ENCODE measurements around the gene UTP4.

The UTP4 gene

GRCh38 chr16:69180011-69180338 lies 47.5 kb downstream of the UTP4 start:
- DNase-seq: no peak

GRCh38 chr16:69182730-69183416 lies 50.4 kb downstream of the UTP4 start:
- DNase-seq: no peak

DNA sequence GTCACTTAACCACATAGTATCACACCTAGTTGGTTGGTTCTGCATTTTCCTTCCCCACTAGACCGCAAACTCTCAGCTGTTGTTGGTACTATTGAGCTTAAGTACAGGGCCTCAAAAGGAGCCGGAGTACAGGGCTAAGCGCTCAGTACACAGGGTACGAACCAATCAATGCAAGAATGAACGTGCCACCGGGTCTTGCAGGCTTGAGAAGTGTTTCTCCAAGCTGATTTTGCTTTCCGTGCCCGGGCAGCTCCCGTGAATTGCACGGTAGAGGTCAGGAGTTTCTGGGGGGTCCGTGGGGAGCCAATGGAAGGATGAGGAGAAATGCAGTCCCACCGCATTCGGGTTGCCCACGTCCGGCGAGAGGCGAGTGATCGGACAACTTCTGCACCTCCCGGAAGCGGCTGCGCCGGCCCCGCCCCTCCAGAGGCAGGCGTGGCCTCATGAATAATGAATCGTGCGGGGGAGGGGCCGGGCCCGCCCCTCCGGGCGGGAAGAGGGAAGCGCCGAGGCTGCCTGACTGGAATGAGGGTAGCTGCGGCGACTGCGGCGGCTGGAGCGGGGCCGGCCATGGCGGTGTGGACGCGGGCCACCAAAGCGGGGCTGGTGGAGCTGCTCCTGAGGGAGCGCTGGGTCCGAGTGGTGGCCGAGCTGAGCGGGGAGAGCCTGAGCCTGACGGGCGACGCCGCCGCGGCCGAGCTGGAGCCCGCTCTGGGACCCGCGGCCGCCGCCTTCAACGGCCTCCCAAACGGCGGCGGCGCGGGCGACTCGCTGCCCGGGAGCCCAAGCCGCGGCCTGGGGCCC lies 54.4 kb downstream of the UTP4 start, which contains the start of gene SNTB2:
Gene SNTB2, plus strand, starts transcription at position 523 of the 804 bp plus-strand sequence. Its CDS starts 3 bp downstream, at position 526.
- peak; percentile 72 for DNase-seq

DNA sequence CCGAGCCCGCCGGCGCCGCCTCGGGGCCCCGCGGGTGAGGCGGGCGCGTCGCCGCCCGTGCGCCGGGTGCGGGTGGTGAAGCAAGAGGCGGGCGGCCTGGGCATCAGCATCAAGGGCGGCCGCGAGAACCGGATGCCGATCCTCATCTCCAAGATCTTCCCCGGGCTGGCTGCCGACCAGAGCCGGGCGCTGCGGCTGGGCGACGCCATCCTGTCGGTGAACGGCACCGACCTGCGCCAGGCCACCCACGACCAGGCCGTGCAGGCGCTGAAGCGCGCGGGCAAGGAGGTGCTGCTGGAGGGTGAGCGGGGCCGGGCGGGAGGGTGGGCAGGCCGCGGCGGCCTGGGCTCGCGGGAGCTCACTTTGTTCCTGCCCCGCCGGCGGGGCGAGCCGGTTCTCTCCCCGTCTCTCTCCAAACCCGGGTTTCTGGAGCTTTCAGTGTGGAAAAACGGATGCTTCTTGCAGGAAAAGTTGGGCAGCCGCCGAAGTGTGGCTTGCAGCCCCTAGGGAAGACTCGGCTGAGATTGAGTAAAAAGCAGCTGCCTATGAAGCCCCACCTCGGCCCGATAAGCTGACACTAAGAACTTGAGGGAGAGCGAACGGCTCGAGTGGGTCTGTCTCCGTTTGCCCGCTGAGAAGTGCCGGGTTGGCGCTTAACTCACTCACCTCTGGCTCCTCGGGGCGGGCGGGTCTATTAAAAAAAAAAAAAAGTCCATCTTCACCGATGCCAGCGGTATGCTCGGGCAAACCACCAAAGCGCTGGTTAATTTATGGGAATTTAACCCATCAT lies 55.2 kb downstream of the UTP4 start:
- no peak for DNase-seq

DNA sequence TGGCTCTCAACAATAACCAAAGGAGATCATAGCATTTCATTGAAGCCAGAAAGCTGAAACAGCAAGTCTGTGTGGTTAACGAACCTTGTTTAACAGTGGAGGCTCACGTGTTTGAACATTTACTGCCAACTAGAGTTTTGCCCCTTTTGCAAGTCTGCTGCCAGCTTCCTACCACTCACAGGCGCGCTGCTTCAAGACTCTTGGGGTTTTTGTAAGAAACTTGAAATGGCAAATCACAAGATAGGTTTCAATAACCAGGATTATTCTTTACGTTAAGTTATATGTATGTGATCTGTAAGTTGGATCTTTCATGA lies 55.7 kb downstream of the UTP4 start:
- no peak for DNase-seq

DNA sequence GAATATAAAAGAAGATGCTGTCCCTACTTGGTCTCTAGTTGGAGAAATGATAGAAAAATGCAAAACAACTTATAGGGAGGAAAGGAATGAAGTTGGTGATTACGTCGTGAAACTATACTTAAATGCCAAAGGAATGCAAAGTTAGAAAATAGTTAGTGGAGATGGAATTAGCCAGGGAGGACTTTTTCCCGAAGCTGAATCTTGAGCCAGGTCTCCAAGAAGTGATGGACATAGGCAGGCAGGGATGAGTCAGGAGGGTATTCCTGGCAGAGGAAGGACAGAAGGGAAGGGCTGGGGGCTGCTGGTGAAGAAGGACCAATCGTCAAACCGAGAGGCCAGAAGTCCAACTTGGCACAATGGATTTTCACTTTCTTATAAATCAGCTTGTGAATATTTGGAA lies 56.3 kb downstream of the UTP4 start:
- DNase-seq: no peak

DNA sequence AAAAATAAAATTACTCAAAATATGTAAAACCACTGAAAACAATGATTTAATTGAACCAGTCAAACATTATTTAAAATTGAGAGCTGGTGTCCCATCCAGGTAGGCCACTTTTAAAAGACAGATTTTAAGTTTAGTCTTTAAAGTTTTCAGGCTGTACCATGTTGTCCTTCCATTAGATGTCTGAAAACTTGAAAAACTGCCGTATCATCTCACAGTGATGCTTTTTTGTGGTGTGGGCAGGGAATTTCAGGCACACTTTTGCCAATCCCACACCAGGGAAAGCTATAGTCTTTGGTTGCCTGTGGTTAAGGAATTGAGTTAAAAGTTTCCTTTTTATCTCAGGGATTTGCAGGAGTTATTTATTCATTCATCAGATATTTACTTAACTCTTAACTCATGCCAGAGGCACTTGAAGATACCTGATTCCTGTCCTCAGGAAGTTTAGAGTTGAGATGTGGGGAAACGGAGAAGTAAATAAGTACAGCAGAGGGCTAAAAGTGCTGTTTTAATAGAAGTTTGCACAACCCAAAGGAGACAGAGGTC lies 57.7 kb downstream of the UTP4 start:
- no peak for DNase-seq

GRCh38 chr16:69190598-69190997 lies 58.1 kb downstream of the UTP4 start:
- no peak for DNase-seq

- DNase-seq: no peak
Measured at GRCh38 chr16:69191136-69191535, 58.7 kb downstream of the UTP4 start.

DNA sequence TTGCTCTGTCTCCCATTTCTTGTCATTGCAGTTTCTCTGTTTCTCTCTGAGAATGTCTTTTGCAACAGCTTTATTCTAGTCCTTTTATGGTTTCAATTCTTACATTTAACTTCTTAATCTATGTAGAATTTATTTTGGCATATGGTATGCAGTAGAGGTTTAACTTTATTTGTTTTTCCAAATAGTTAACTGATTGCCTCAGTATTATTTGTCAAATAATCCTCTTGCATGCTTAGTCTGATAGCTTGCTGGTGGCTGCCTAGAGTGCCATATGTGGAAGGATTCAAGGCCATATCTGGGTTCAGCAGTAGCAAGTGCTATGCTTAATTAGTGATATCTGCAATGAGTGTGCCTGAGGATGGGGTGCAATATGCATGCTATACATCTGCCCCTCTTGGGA lies 61.4 kb downstream of the UTP4 start:
- no peak for DNase-seq

DNA sequence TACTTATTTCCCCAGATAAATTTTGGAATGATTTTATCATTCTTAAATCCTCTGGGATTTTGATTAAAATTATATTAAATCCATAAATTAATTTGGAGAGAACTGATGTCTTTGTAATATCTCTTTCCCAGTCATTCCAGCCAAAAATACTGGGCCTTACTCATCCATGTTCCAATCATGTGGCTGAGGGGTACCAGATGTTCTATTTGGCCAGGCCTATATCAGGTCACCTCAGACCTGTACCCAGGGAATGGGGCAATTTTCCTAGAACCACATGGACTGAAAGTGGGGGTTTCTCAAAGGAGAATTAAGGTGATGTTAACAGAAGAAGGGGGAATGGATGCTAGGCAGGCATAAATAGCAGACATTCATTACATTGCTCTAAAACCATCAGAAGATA lies 62.0 kb downstream of the UTP4 start:
- no peak for DNase-seq

DNA sequence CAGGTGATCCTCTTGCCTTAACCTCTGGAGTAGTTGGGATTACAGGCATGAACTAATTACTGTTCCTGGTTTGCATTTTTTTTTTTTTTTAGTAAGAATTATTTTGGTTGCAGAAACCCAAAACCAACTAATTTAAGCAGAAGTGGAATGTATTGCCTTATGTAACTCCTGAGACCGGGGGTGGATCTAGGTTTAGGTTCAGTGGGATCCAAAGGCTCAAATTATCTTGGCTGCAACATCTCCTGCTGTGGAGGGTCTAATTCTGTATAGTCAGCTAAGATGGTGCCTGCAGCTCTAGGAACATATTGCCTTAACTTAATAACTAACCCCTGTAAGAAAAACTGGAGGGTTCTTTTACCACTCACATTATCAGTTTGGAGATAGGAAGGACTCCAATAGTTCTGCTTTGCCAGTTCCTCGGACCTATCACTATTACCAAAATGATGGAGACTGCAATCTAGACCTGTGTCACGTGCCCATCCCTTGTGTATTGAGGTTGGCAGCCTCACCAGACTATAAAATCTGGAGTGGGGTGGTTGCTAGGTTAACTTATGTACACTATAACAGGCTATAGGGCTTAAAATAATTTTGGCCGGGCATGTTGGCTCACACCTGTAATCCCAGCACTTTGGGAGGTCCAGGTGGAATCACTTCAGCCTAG lies 63.0 kb downstream of the UTP4 start:
- DNase-seq: no peak

GRCh38 chr16:69197573-69197972 lies 65.1 kb downstream of the UTP4 start:
- DNase-seq: no peak

GRCh38 chr16:69199382-69199781 lies 66.9 kb downstream of the UTP4 start:
- DNase-seq: no peak

GRCh38 chr16:69201291-69201690 lies 68.8 kb downstream of the UTP4 start:
- no peak for DNase-seq

DNA sequence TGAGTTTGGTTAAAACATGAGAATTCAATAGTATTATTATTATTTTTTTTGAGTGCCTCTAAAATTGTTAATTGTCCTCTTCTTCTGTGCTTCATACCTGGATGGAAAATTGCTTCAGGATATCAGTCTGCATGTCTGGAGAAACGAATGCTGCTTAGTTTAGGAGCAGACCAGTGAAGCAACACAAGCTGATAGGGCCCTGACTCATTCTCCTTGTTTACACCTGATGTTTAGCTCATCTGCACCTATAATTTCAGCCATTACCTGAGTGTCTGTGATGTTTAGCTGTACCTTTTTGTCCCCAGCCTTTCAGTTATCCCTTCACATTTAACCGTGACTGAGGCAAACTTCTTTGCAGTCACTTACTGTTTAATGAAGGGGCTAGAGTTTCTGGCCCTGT lies 69.3 kb downstream of the UTP4 start:
- no peak for DNase-seq

DNA sequence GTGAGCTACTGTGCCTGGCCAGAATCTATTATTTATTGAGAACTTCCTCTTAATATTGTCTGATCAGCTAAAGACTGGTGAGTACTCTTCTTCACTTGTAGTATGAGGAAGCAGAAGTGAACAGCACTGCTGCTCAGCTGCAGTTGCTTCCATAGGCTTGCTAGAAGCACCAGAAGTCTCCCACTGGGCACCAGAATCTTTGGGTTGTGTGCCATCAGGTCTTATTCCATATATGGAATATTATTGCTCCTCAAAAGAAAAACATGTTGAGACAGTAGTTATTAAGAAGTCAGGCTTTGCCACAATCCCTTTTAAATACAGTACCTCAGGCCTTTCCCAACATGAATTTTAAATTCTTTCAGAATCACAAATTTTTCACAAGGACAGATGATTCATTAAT lies 71.7 kb downstream of the UTP4 start:
- DNase-seq: no peak

GRCh38 chr16:69209735-69210134 lies 77.3 kb downstream of the UTP4 start:
- no peak for DNase-seq

DNA sequence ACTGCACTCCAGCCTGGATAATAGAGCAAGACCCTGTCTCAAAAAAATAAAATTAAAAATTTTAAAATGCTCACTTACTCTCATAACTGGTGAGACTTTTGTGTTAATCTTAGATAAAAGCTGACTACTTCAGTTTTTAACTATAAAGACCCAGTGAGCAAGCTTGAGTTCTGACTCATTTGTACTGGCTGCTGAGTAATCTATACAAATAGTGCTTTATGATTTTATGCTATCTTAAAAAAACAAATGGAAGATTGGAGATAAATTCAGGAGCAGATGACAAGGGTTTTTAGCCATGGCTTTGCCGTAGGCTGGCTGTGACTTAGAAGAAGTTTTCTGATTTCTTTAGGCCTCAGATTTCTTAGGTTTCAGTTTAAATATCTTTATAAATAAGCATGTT lies 85.0 kb downstream of the UTP4 start:
- DNase-seq: no peak
